ENCODE results near the gene PTPRF. TPM values are rescaled to one million over a fixed set of nuclear protein-coding genes. Genes with fewer than 3 reads are reported as not detected.

Gene PTPRF
- total RNA-seq, 3 donors from 2014 or later (not counting 1 experiment from before 2014, with no cell fraction given) = 0.12 to 1.9 TPM; not detected in 1

GRCh38 chr1:43524804-43525203 is 5.9 kb upstream of the PTPRF start:
- 85% methylated on average over 8 of the region's 8 CpGs for WGBS (ENCODE audit: insufficient coverage)
- Mint-ChIP-seq H3K36me3 (no peaks in the 10 kb centered on the region), H3K9me3 (no peaks in the 10 kb centered on the region), H3K27me3 (ENCODE audit: low read depth in 2 of 2) (peaks cover 41 to 65% of the 10 kb centered on the region in 2 donors), H3K4me1 (peaks cover 0 to 7% of the 10 kb centered on the region in 2 donors), H3K4me3 (no peak overlapping the region), H3K27ac (no peak overlapping the region)
- Histone ChIP-seq H3K4me1 (ENCODE audit: control insufficient read depth, insufficient read depth, low read length) (peaks cover 4% of the 10 kb centered on the region), H3K9me3 (ENCODE audit: control insufficient read depth, insufficient read depth, low read length) (no peaks in the 10 kb centered on the region), H3K36me3 (ENCODE audit: control insufficient read depth, insufficient read depth, low read length) (no peaks in the 10 kb centered on the region), H3K27me3 (ENCODE audit: control insufficient read depth, insufficient read depth, low read length) (peaks cover 5% of the 10 kb centered on the region), H3K4me3 (ENCODE audit: low read length) (no peak overlapping the region), H3K27ac (ENCODE audit: low read length) (no peak overlapping the region)
- intact Hi-C loops (cut with micrococcal nuclease) = no loop called here
- ATAC-seq = no peak
- DNase-seq = no peak
- no peak for TF ChIP-seq CTCF (IDR thresholded peaks at IDR 0.05)

- H3K4me3 Mint-ChIP-seq = no peak overlapping the region
- peaks cover 8% of the 10 kb centered on the region for H3K4me1 ChIP-seq (ENCODE audit: control insufficient read depth, insufficient read depth, low read length)
- no peaks in the 10 kb centered on the region for H3K9me3 ChIP-seq (ENCODE audit: control insufficient read depth, insufficient read depth, low read length)
- H3K4me3 ChIP-seq (ENCODE audit: low read length) = no peak overlapping the region
- no peaks in the 10 kb centered on the region for H3K9me3 Mint-ChIP-seq
- no peak for DNase-seq
- H3K27ac ChIP-seq (ENCODE audit: low read length) = no peak overlapping the region
- peaks cover 12% of the 10 kb centered on the region for H3K27me3 ChIP-seq (ENCODE audit: control insufficient read depth, insufficient read depth, low read length)
- H3K36me3 Mint-ChIP-seq = no peaks in the 10 kb centered on the region
- no peak for TF ChIP-seq CTCF (IDR thresholded peaks at IDR 0.05)
- H3K36me3 ChIP-seq (ENCODE audit: control insufficient read depth, insufficient read depth, low read length) = no peaks in the 10 kb centered on the region
- peaks cover 44 to 66% of the 10 kb centered on the region in 2 donors for H3K27me3 Mint-ChIP-seq (ENCODE audit: low read depth in 2 of 2)
- WGBS (ENCODE audit: insufficient coverage) = 93% methylated on average over 9 of the region's 10 CpGs
- intact Hi-C loops (cut with micrococcal nuclease) = no loop called here
- H3K4me1 Mint-ChIP-seq = peaks cover 9 to 16% of the 10 kb centered on the region in 2 donors
- ATAC-seq = no peak
- no peak overlapping the region for H3K27ac Mint-ChIP-seq
These were observed 4.7 kb upstream of the PTPRF start for GRCh38 chr1:43526002-43526401.

GRCh38 chr1:43527111-43527878 is 3.4 kb upstream of the PTPRF start:
- TF ChIP-seq CTCF (IDR thresholded peaks at IDR 0.05) = no peak
- intact Hi-C loops (cut with micrococcal nuclease) = no loop called here
- H3K4me1 Mint-ChIP-seq = peaks cover 15 to 24% of the 10 kb centered on the region in 2 donors

More at GRCh38 chr1:43527111-43527878, 3.4 kb upstream of the PTPRF start:
- Mint-ChIP-seq H3K4me3 (no peak overlapping the region), H3K27ac (no peak overlapping the region), H3K27me3 (ENCODE audit: low read depth in 2 of 2) (peaks cover 48 to 62% of the 10 kb centered on the region in 2 donors), H3K9me3 (no peaks in the 10 kb centered on the region), H3K36me3 (no peaks in the 10 kb centered on the region)
- Histone ChIP-seq H3K27ac (ENCODE audit: low read length) (no peak overlapping the region), H3K9me3 (ENCODE audit: control insufficient read depth, insufficient read depth, low read length) (no peaks in the 10 kb centered on the region), H3K4me3 (ENCODE audit: low read length) (no peak overlapping the region), H3K27me3 (ENCODE audit: control insufficient read depth, insufficient read depth, low read length) (peaks cover 18% of the 10 kb centered on the region), H3K36me3 (ENCODE audit: control insufficient read depth, insufficient read depth, low read length) (no peaks in the 10 kb centered on the region), H3K4me1 (ENCODE audit: control insufficient read depth, insufficient read depth, low read length) (peaks cover 13% of the 10 kb centered on the region)
- ATAC-seq = no peak
- no peak for DNase-seq
- 84% methylated on average over 12 of the region's 12 CpGs for WGBS (ENCODE audit: insufficient coverage)
